HCT116 (cell line): Measurements from ENCODE around the gene CCNB2. TPM values are rescaled to one million over a fixed set of nuclear protein-coding genes. Genes with fewer than 3 reads are reported as not detected.

Experiments used
- ATAC-seq: fragments of 200-7000 bp; cut with Tn5 transposase; 2 replicates; pipeline ENCODE4 v1.9.1; 2020; ENCODE audit warnings: mild to moderate bottlenecking, moderate library complexity
- BruUV-seq: library from RNA; stranded (reverse); fragments of 400-500 nt; replicated peaks from 2 replicates; lab custom pipeline; 2021; lab: Mats Ljungman, UMichigan
- CTCF ChIA-PET: fragments of 300-600 bp; sonication (Branson Sonifier 250); formaldehyde crosslinking; loops from one replicate; lab custom pipeline; 2021; ENCODE audit warnings: antibody characterized with exemption; lab: Charles Lee
- POLR2A ChIA-PET: fragments of 300-600, 350-600 bp; sonication (Branson Sonifier 250); formaldehyde crosslinking; loops from one replicate; lab custom pipeline; 2021; ENCODE audit warnings: antibody characterized with exemption; lab: Charles Lee
- RAD21 ChIA-PET, 2 experiments: fragments of 300-600 bp; sonication (Branson Sonifier 250); formaldehyde crosslinking; loops; one replicate each; lab custom pipeline; 2023; ENCODE audit warnings: low total read pairs in 2 of 2; ENCODE audit not compliant: uncharacterized antibody in 2 of 2, unreplicated experiment in 2 of 2, low non-redundant PET in 1 of 2; lab: Charles Lee
- DNase-seq: peaks from one replicate; pipeline ENCODE4 v3.0.0-alpha.2; 2010; ENCODE audit warnings: low read depth, low spot score
- H2AFZ ChIP-seq: fragments of 200-600 bp; shearing (Covaris generic), sonication (generic); 2 replicates; pipeline ENCODE4 v1.6.1; 2017; ENCODE audit warnings: low read depth, mixed run types, mixed read lengths, antibody characterized with exemption, low read length; ENCODE audit not compliant: poor library complexity, severe bottlenecking
- H3K27ac ChIP-seq: 2 replicates; pipeline ENCODE4 v1.5.1; 2012; ENCODE audit warnings: low read depth, low read length
- H3K27me3 ChIP-seq: fragments of 200-600 bp; sonication (generic); 2 replicates; pipeline ENCODE4 v1.6.1; 2016; ENCODE audit warnings: mixed run types, low read length, mixed read lengths; ENCODE audit not compliant: insufficient read depth
- H3K36me3 ChIP-seq, 2 experiments: fragments of 200-500 bp in 1 of 2; fragments of 200-600 bp in 1 of 2; sonication (Bioruptor generic) in 1 of 2; sonication (generic) in 1 of 2; 2 replicates each; pipeline versions ENCODE4 v1.5.1 to v1.6.1; 2014 to 2016; ENCODE audit warnings: low read length in 2 of 2, inconsistent platforms in 1 of 2, mixed read lengths in 1 of 2, mixed run types in 1 of 2; ENCODE audit not compliant: insufficient read depth in 2 of 2, control insufficient read depth in 1 of 2
- H3K4me1 ChIP-seq, 2 experiments: fragments of 200-600 bp in 1 of 2; sonication (generic) in 1 of 2; 2 replicates each; pipeline versions ENCODE4 v1.5.1 to v1.6.1; 2012 to 2017; ENCODE audit warnings: low read length in 2 of 2, inconsistent platforms in 1 of 2, mild to moderate bottlenecking in 1 of 2, mixed read lengths in 1 of 2, mixed run types in 1 of 2, moderate library complexity in 1 of 2; ENCODE audit not compliant: insufficient read depth in 2 of 2, control insufficient read depth in 1 of 2
- H3K4me2 ChIP-seq: fragments of 200-600 bp; sonication (generic); 2 replicates; pipeline ENCODE4 v1.6.1; 2017; ENCODE audit warnings: mixed run types, low read length, mixed read lengths
- H3K4me3 ChIP-seq, 2 experiments: fragments of 200-600 bp in 1 of 2; sonication (generic) in 1 of 2; replicated peaks in 1 of 2; 2 replicates each; pipeline ENCODE4 v1.5.1; 2011 to 2016; ENCODE audit warnings: low read length in 2 of 2, control low read depth in 1 of 2, low read depth in 1 of 2, mild to moderate bottlenecking in 1 of 2, mixed read lengths in 1 of 2, mixed run types in 1 of 2
- H3K79me2 ChIP-seq: fragments of 200-600 bp; sonication (generic); 2 replicates; pipeline ENCODE4 v1.6.1; 2017; ENCODE audit warnings: mild to moderate bottlenecking, mixed run types, low read length, moderate library complexity, mixed read lengths; ENCODE audit not compliant: insufficient read depth
- H3K9ac ChIP-seq: fragments of 200-600 bp; sonication (generic); 2 replicates; pipeline ENCODE4 v1.6.1; 2016; ENCODE audit warnings: low read length, mixed read lengths
- H3K9me2 ChIP-seq: fragments of 200-600 bp; sonication (generic), shearing (Covaris generic); 2 replicates; pipeline ENCODE4 v1.6.1; 2017; ENCODE audit warnings: mixed run types, mild to moderate bottlenecking, moderate library complexity; ENCODE audit not compliant: insufficient read depth
- H3K9me3 ChIP-seq, 2 experiments: fragments of 200-500 bp in 1 of 2; fragments of 200-600 bp in 1 of 2; sonication (Bioruptor generic) in 1 of 2; sonication (generic) in 1 of 2; 2 replicates each; pipeline ENCODE4 v1.6.1; 2014 to 2017; ENCODE audit warnings: low read length in 2 of 2, mixed read lengths in 2 of 2, inconsistent platforms in 1 of 2, low read depth in 1 of 2, mild to moderate bottlenecking in 1 of 2, mixed run types in 1 of 2, moderate library complexity in 1 of 2; ENCODE audit not compliant: control insufficient read depth in 1 of 2, insufficient read depth in 1 of 2
- H4K20me1 ChIP-seq: fragments of 200-600 bp; sonication (generic), shearing (Covaris generic); 2 replicates; pipeline ENCODE4 v1.6.1; 2017; ENCODE audit warnings: mixed run types, mild to moderate bottlenecking, moderate library complexity; ENCODE audit not compliant: insufficient read depth
- CBX3 ChIP-seq: IDR thresholded peaks from 2 replicates; pipeline ENCODE4 v1.6.1; 2012; ENCODE audit warnings: low read depth
- EZH2phosphoT487 ChIP-seq: fragments of 200-600 bp; IDR thresholded peaks from 2 replicates; pipeline ENCODE4 v1.6.1; 2018; ENCODE audit warnings: antibody characterized with exemption, borderline replicate concordance
- SP1 ChIP-seq: IDR thresholded peaks from 2 replicates; pipeline ENCODE4 v1.6.1; 2012; ENCODE audit warnings: low read depth
- SRF ChIP-seq: IDR thresholded peaks from 2 replicates; pipeline ENCODE4 v1.6.1; 2012; ENCODE audit warnings: low read depth
- ZNF274 ChIP-seq: fragments of 200-500 bp; sonication (Bioruptor generic); IDR thresholded peaks from 2 replicates; pipeline ENCODE4 v1.6.1; 2014; ENCODE audit warnings: mild to moderate bottlenecking, low read depth, low read length, inconsistent platforms
- intact Hi-C: fragments of 100-400 bp; cut with micrococcal nuclease; formaldehyde crosslinking; loops from 2 replicates; pipeline ENCODE4 v1.10.0; 2022
- total RNA-seq: library from RNA; stranded (reverse); gene quantifications from one replicate; pipeline ENCODE4 v1.2.1, GENCODE V29; 2021; ENCODE audit not compliant: unreplicated experiment
- TF ChIP-seq, protein P1 (sequence below): IDR thresholded peaks from 2 replicates; pipeline ENCODE4 v1.6.1; 2012; ENCODE audit warnings: low read depth
- TF ChIP-seq, protein P2 (sequence below), 3 experiments: fragments of 200-600 bp in 1 of 3; sonication (generic) in 1 of 3; IDR thresholded peaks in 2 of 3; conservative IDR thresholded peaks in 1 of 3; 2 replicates each; pipeline ENCODE4 v1.5.1; 2012 to 2017; ENCODE audit warnings: low read depth in 2 of 3, low read length in 2 of 3, antibody characterized with exemption in 1 of 3, borderline replicate concordance in 1 of 3, control low read depth in 1 of 3, mild to moderate bottlenecking in 1 of 3, mixed read lengths in 1 of 3, mixed run types in 1 of 3, moderate library complexity in 1 of 3; ENCODE audit not compliant: insufficient read depth in 1 of 3

The CCNB2 gene
- total RNA-seq, 1 experiment from 2014 or later = 88.7 TPM

DNA sequence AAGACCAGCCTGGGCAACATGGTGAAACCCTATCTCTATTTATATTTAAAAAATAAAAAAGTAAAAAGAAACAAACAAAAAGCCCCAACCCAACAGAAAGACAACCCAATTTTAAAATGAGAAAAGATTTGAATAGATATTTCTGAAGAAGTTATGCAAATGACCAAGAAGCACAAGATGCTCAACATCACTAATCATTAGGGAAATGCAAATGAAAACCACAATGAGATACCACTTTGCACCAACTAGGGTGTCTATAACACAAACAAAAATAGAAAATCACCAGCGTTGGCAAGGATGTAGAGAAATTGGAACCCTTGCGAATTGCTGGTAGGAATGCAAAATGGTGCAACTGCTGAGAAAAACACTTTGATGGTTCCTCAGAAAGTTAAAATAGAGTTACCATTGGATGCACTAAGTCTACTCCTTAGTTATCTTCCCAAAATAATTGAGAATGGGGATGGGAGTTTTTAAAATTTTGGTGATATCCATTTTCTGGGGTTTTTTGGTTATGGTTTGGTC is 45.8 kb upstream of the CCNB2 start (continued):
- TF ChIP-seq, protein P1, sequence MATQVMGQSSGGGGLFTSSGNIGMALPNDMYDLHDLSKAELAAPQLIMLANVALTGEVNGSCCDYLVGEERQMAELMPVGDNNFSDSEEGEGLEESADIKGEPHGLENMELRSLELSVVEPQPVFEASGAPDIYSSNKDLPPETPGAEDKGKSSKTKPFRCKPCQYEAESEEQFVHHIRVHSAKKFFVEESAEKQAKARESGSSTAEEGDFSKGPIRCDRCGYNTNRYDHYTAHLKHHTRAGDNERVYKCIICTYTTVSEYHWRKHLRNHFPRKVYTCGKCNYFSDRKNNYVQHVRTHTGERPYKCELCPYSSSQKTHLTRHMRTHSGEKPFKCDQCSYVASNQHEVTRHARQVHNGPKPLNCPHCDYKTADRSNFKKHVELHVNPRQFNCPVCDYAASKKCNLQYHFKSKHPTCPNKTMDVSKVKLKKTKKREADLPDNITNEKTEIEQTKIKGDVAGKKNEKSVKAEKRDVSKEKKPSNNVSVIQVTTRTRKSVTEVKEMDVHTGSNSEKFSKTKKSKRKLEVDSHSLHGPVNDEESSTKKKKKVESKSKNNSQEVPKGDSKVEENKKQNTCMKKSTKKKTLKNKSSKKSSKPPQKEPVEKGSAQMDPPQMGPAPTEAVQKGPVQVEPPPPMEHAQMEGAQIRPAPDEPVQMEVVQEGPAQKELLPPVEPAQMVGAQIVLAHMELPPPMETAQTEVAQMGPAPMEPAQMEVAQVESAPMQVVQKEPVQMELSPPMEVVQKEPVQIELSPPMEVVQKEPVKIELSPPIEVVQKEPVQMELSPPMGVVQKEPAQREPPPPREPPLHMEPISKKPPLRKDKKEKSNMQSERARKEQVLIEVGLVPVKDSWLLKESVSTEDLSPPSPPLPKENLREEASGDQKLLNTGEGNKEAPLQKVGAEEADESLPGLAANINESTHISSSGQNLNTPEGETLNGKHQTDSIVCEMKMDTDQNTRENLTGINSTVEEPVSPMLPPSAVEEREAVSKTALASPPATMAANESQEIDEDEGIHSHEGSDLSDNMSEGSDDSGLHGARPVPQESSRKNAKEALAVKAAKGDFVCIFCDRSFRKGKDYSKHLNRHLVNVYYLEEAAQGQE = no peak
- TF ChIP-seq, protein P2, sequence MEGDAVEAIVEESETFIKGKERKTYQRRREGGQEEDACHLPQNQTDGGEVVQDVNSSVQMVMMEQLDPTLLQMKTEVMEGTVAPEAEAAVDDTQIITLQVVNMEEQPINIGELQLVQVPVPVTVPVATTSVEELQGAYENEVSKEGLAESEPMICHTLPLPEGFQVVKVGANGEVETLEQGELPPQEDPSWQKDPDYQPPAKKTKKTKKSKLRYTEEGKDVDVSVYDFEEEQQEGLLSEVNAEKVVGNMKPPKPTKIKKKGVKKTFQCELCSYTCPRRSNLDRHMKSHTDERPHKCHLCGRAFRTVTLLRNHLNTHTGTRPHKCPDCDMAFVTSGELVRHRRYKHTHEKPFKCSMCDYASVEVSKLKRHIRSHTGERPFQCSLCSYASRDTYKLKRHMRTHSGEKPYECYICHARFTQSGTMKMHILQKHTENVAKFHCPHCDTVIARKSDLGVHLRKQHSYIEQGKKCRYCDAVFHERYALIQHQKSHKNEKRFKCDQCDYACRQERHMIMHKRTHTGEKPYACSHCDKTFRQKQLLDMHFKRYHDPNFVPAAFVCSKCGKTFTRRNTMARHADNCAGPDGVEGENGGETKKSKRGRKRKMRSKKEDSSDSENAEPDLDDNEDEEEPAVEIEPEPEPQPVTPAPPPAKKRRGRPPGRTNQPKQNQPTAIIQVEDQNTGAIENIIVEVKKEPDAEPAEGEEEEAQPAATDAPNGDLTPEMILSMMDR (IDR thresholded peaks at IDR 0.05 in 2 of 3, conservative IDR thresholded peaks at IDR 0.05 in 1 of 3; ENCODE audit: borderline replicate concordance in 1 of 3, insufficient read depth in 1 of 3, low read depth in 2 of 3, low read length in 2 of 3) = no peak
- TF ChIP-seq CBX3 = no peak

DNA sequence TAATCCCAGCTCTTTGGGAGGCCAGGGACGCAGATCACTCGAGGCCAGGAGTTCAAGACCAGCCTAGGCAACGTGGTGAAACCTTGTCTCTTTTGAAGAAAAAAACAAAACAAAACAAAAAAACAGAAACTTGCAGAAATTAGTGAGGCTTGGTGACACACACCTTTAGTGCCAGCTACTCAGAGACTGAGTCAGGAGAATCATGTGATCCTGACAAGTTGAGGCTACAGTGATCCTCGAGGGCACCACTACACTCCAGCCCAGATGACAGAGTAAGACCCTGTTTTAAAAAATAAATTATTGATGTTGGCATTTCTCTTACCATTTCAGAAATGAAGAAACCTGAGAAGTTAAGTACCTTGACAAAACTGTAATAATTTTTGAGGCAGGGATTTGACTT is 44.6 kb upstream of the CCNB2 start:
- ChIA-PET CTCF (no interaction called here), POLR2A (no interaction called here), RAD21 (interaction anchor here in 1 of 2 experiments (0.6 kb wide), 1 partner anchor 62 kb away, joined by 4 read pairs; no protein-coding TSS in a partner anchor)
- Histone ChIP-seq H3K9me2 (no peaks in the 10 kb centered on the region), H3K4me2 (no peak overlapping the region), H3K27me3 (no peaks in the 10 kb centered on the region), H2AFZ (no peak overlapping the region), H4K20me1 (0 out of 2 replicates have a peak, but pooled peaks cover 2% of the 10 kb centered on the region), H3K4me3 (no peak overlapping the region), H3K79me2 (no peaks in the 10 kb centered on the region), H3K4me1 (no peaks in the 10 kb centered on the region), H3K36me3 (peaks cover 14 to 35% of the 10 kb centered on the region in 2 experiments), H3K9ac (no peak overlapping the region), H3K9me3 (no peaks in the 10 kb centered on the region), H3K27ac (no peak overlapping the region)
- BruUV-seq = no TSS peak
- intact Hi-C loops = no loop called here
- DNase-seq = no peak
- ATAC-seq = no peak
- TF ChIP-seq EZH2phosphoT487 (no peak), SRF (no peak), ZNF274 (no peak), SP1 (no peak)
